Right cardiac atrium (tissue), 5 donors: ENCODE results near the gene GATD1. TPM values are rescaled to one million over a fixed set of nuclear protein-coding genes. Genes with fewer than 3 reads are reported as not detected.

Experiments used
- ATAC-seq, 2 donors: fragments of 200-7000 bp; cut with Tn5 transposase; one replicate each; pipeline versions ENCODE4 v1.8.0 to v1.9.1; 2020; ENCODE audit warnings: moderate library complexity in 2 of 2, mild to moderate bottlenecking in 1 of 2
- DNase-seq, 3 donors: peaks; one replicate each; pipeline ENCODE4 v3.0.0-alpha.2; 2020
- H3K27ac ChIP-seq: one replicate; pipeline ENCODE4 v1.5.1; 2013; ENCODE audit warnings: mild to moderate bottlenecking, low read length, control low read depth, moderate library complexity
- H3K27me3 ChIP-seq: one replicate; pipeline ENCODE4 v1.6.1; 2013; ENCODE audit not compliant: control insufficient read depth, insufficient read depth
- H3K4me1 ChIP-seq: one replicate; pipeline ENCODE4 v1.6.1; 2013; ENCODE audit warnings: low read length; ENCODE audit not compliant: control insufficient read depth, insufficient read depth
- H3K4me3 ChIP-seq: one replicate; pipeline ENCODE4 v1.5.1; 2013; ENCODE audit warnings: low read length, control low read depth
- H3K9me3 ChIP-seq: one replicate; pipeline ENCODE4 v1.6.1; 2013; ENCODE audit warnings: low read length; ENCODE audit not compliant: control insufficient read depth
- WGBS: extraction: QIAGEN DNeasy Blood & Tissue Kit; methylation state at CpG from one replicate; pipeline ENCODE4 v1.1.7; 2013; 5-methylcytosine and 5-hydroxymethylcytosine counted together
- intact Hi-C, 4 donors: fragments of 100-400 bp; cut with DNase I; formaldehyde crosslinking; loops; one replicate each; pipeline versions ENCODE4 v1.11.0 to v1.14.0; 2022 to 2023
- polyA plus RNA-seq: library from polyadenylated mRNA; stranded (reverse); fragments of 200-250 nt; gene quantifications from one replicate; pipeline ENCODE4 v1.2.3, GENCODE V29; 2013
- total RNA-seq, 4 donors: library from RNA; stranded (reverse); fragmentation: NEBNext Ultra II Directional; extraction: Animal tissue kit (Norgen Biotek cat#: 25700); gene quantifications; one replicate each; pipeline ENCODE4 v1.2.1, GENCODE V29; 2021
- donor health status: healthy with polysubstance abuse.
- donor health status: DM: no; HTN: yes; CAD: no.
- donor health status: DM: no; HTN: no; CAD: no.
- donor health status: DM: no; HTN: yes; CAD: no; lungs with severe emphysema.
- donor health status: DM: yes; HTN: yes; CAD: no.

The GATD1 gene
- total and polyA plus RNA-seq, 5 donors: 26.7 to 34.5 (median 30.4) TPM

GRCh38 chr11:787084-787675, 9.9 kb upstream of the GATD1 start:
- H3K4me3 ChIP-seq: no peak overlapping the region
- H3K27ac ChIP-seq: no peak overlapping the region

GRCh38 chr11:786235-787083, 9.2 kb upstream of the GATD1 start:
- 77% methylated on average over 24 of the region's 24 CpGs for WGBS
- no peaks in the 10 kb centered on the region for H3K4me1 ChIP-seq
- DNase-seq: peak in 1 of 3 donors; percentile 39
- no peak for ATAC-seq
- no peak overlapping the region for H3K27ac ChIP-seq
- no peaks in the 10 kb centered on the region for H3K9me3 ChIP-seq
- no peaks in the 10 kb centered on the region for H3K27me3 ChIP-seq
- intact Hi-C loops: no loop called here
- no peak overlapping the region for H3K4me3 ChIP-seq

More at GRCh38 chr11:787084-787675, 9.9 kb upstream of the GATD1 start:
- DNase-seq (no peak), ATAC-seq (no peak)
- WGBS: 88% methylated on average over 24 of the region's 24 CpGs
- Histone ChIP-seq H3K4me1 (no peaks in the 10 kb centered on the region), H3K9me3 (no peaks in the 10 kb centered on the region), H3K27me3 (no peaks in the 10 kb centered on the region)
- intact Hi-C loops: no loop called here

GRCh38 chr11:783581-784015, 6.3 kb upstream of the GATD1 start:
- intact Hi-C loops: no loop called here
- ATAC-seq (peak; percentile 79), DNase-seq (peak; percentile 78 to 92 (median 91))
- H3K4me1 ChIP-seq: no peaks in the 10 kb centered on the region
- 16% methylated on average over 24 of the region's 24 CpGs for WGBS
- no peak overlapping the region for H3K27ac ChIP-seq
- H3K27me3 ChIP-seq: no peaks in the 10 kb centered on the region
- no peaks in the 10 kb centered on the region for H3K9me3 ChIP-seq
- H3K4me3 ChIP-seq: no peak overlapping the region

GRCh38 chr11:782264-783174, 5.2 kb upstream of the GATD1 start:
- Histone ChIP-seq H3K27me3 (no peaks in the 10 kb centered on the region), H3K4me1 (peaks cover 3% of the 10 kb centered on the region), H3K4me3 (no peak overlapping the region), H3K9me3 (no peaks in the 10 kb centered on the region), H3K27ac (no peak overlapping the region)
- intact Hi-C loops: no loop called here
- 73% methylated on average over 36 of the region's 36 CpGs for WGBS
- DNase-seq (no peak), ATAC-seq (no peak)

GRCh38 chr11:779955-780532, 2.8 kb upstream of the GATD1 start:
- intact Hi-C loops: no loop called here
- H3K27ac ChIP-seq: no peak overlapping the region
- peaks cover 9% of the 10 kb centered on the region for H3K4me1 ChIP-seq
- WGBS: 94% methylated on average over 16 of the region's 16 CpGs
- no peaks in the 10 kb centered on the region for H3K27me3 ChIP-seq
- no peaks in the 10 kb centered on the region for H3K9me3 ChIP-seq
- DNase-seq (peak in 2 of 3 donors; percentile 15 to 43), ATAC-seq (no peak)
- no peak overlapping the region for H3K4me3 ChIP-seq

GRCh38 chr11:778976-779954, 2.0 kb upstream of the GATD1 start:
- H3K9me3 ChIP-seq: no peaks in the 10 kb centered on the region
- WGBS: 92% methylated on average over 23 of the region's 23 CpGs
- intact Hi-C loops: no loop called here
- ATAC-seq (no peak), DNase-seq (peak in 2 of 3 donors; percentile 14 to 60)
- no peaks in the 10 kb centered on the region for H3K27me3 ChIP-seq
- H3K27ac ChIP-seq: no peak overlapping the region
- H3K4me3 ChIP-seq: no peak overlapping the region
- H3K4me1 ChIP-seq: peaks cover 9% of the 10 kb centered on the region

GRCh38 chr11:776561-777287, 563 bp downstream of the GATD1 start:
- H3K9me3 ChIP-seq: no peaks in the 10 kb centered on the region
- H3K4me1 ChIP-seq: peaks cover 9% of the 10 kb centered on the region

GRCh38 chr11:776263-776560, 1.1 kb downstream of the GATD1 start:
- DNase-seq (no peak), ATAC-seq (no peak)
- intact Hi-C loops: no loop called here
- H3K9me3 ChIP-seq: no peaks in the 10 kb centered on the region
- no peaks in the 10 kb centered on the region for H3K27me3 ChIP-seq
- peaks cover 9% of the 10 kb centered on the region for H3K4me1 ChIP-seq
- H3K4me3 ChIP-seq: peak overlapping the region; percentile 67
- H3K27ac ChIP-seq: no peak overlapping the region
- 30% methylated on average over 11 of the region's 11 CpGs for WGBS

More at GRCh38 chr11:776561-777287, 563 bp downstream of the GATD1 start:
- Histone ChIP-seq H3K27ac (peak overlapping the region; percentile 59), H3K4me3 (peak overlapping the region; percentile 67), H3K27me3 (no peaks in the 10 kb centered on the region)
- peak; percentile 39 to 70 (median 69) for DNase-seq
- 1% methylated on average over 65 of the region's 65 CpGs for WGBS
- intact Hi-C loops: no loop called here
- ATAC-seq: peak; percentile 28 to 31

- Histone ChIP-seq H3K4me3 (no peak overlapping the region), H3K9me3 (no peaks in the 10 kb centered on the region), H3K4me1 (peaks cover 9% of the 10 kb centered on the region), H3K27ac (no peak overlapping the region), H3K27me3 (no peaks in the 10 kb centered on the region)
- ATAC-seq: no peak
- DNase-seq: peak in 1 of 3 donors; percentile 58
- intact Hi-C loops: no loop called here
- WGBS: 72% methylated on average over 20 of the region's 20 CpGs
These were observed 2.3 kb downstream of the GATD1 start for GRCh38 chr11:774873-775592.
